Measurements from ENCODE around the gene CDK19. TPM values are rescaled to one million over a fixed set of nuclear protein-coding genes. Genes with fewer than 3 reads are reported as not detected.

CDK19 gene
- total and polyA plus RNA-seq, 2 of the 13 experiments (the other 11 are each of a cell fraction or from before 2014, with no cell fraction given): 13.4 to 27.0 TPM

- no peak for TF ChIP-seq REST (IDR thresholded peaks at IDR 0.05; ENCODE audit: borderline replicate concordance in 1 of 2, low read depth in 1 of 2, low read length in 2 of 2)
- no peak for TF ChIP-seq CEBPB (IDR thresholded peaks at IDR 0.05; ENCODE audit: borderline replicate concordance, low read depth, low read length)
- no peak for TF ChIP-seq NCOA5 (CRISPR knock-in tag; IDR thresholded peaks at IDR 0.05)
- TF ChIP-seq WIZ (CRISPR knock-in tag; IDR thresholded peaks at IDR 0.05): no peak
- TF ChIP-seq ZNF33B (CRISPR knock-in tag; IDR thresholded peaks at IDR 0.05): no peak
- no peak for TF ChIP-seq DMTF1 (CRISPR knock-in tag; IDR thresholded peaks at IDR 0.05)
- no peak for TF ChIP-seq ZNF775 (CRISPR knock-in tag; IDR thresholded peaks at IDR 0.05; ENCODE audit: borderline replicate concordance)
- TF ChIP-seq GATAD1 (CRISPR knock-in tag; IDR thresholded peaks at IDR 0.05): no peak
- TF ChIP-seq CBX2 (IDR thresholded peaks at IDR 0.05; ENCODE audit: low read depth, low read length): no peak
- TF ChIP-seq CBX2 (CRISPR knock-in tag; IDR thresholded peaks at IDR 0.05; ENCODE audit: low read depth): no peak
- no peak for TF ChIP-seq ZNF367 (CRISPR knock-in tag; IDR thresholded peaks at IDR 0.05; ENCODE audit: borderline replicate concordance)
- no peak for TF ChIP-seq HNRNPH1 (optimal IDR thresholded peaks at IDR 0.05; ENCODE audit: low read depth, low read length)
- no peak for TF ChIP-seq SNAI1 (CRISPR knock-in tag; IDR thresholded peaks at IDR 0.05; ENCODE audit: borderline replicate concordance)
- no peak for TF ChIP-seq RELA (CRISPR knock-in tag; IDR thresholded peaks at IDR 0.05)
- no peak for TF ChIP-seq ZNF441 (CRISPR knock-in tag; IDR thresholded peaks at IDR 0.05; ENCODE audit: borderline replicate concordance)
- TF ChIP-seq HOXA7 (CRISPR knock-in tag; IDR thresholded peaks at IDR 0.05): no peak
- no peak for TF ChIP-seq ZMYM2 (CRISPR knock-in tag; IDR thresholded peaks at IDR 0.05)
- 0 out of 2 replicates have a peak, but pooled peaks have one; percentile 18 for TF ChIP-seq PRDM10 (CRISPR knock-in tag; IDR thresholded peaks at IDR 0.05; ENCODE audit: low read depth)
- no peak; the same call in 1 of the 2 replicates for TF ChIP-seq ZNF816 (CRISPR knock-in tag; IDR thresholded peaks at IDR 0.05; ENCODE audit: borderline replicate concordance)
- no peak for TF ChIP-seq CBX5 (CRISPR knock-in tag; IDR thresholded peaks at IDR 0.05; ENCODE audit: borderline replicate concordance)
Observed at GRCh38 chr6:110738899-110739365, 76.3 kb downstream of the CDK19 start (continued).

Measured in HepG2 (cell line).